Chondrocyte (in vitro differentiated cells): ENCODE measurements around the gene HOXB6. TPM values are rescaled to one million over a fixed set of nuclear protein-coding genes. Genes with fewer than 3 reads are reported as not detected.
A peak's percentile ranks its signal among the peaks of the same experiment; 100 is the strongest.

Experiments
- DNase-seq: peaks from one replicate; pipeline ENCODE4 v3.0.0; 2021; ENCODE audit warnings: mixed read lengths, low spot score
- H3K27ac Mint-ChIP-seq: one replicate; pipeline ENCODE4 v1.8.0; 2021; ENCODE audit warnings: mild to moderate bottlenecking, moderate library complexity, mixed read lengths; ENCODE audit not compliant: unreplicated experiment
- H3K27me3 Mint-ChIP-seq: 2 replicates; pipeline ENCODE4 v1.8.0; 2021; ENCODE audit warnings: low read depth, mixed read lengths
- H3K36me3 Mint-ChIP-seq: 2 replicates; pipeline ENCODE4 v1.8.0; 2021; ENCODE audit warnings: low read depth, mixed read lengths
- H3K4me1 Mint-ChIP-seq: 2 replicates; pipeline ENCODE4 v1.8.0; 2021; ENCODE audit warnings: low read depth, mild to moderate bottlenecking, mixed read lengths
- H3K4me3 Mint-ChIP-seq: one replicate; pipeline ENCODE4 v1.8.0; 2021; ENCODE audit warnings: mild to moderate bottlenecking, moderate library complexity, mixed read lengths; ENCODE audit not compliant: unreplicated experiment
- H3K9me3 Mint-ChIP-seq: 2 replicates; pipeline ENCODE4 v1.8.0; 2021; ENCODE audit warnings: low read depth, mixed read lengths
- CTCF ChIP-seq: fragments of 200-600 bp; sonication (generic); IDR thresholded peaks from 2 replicates; pipeline ENCODE4 v1.5.0; 2021; ENCODE audit warnings: antibody characterized with exemption, mild to moderate bottlenecking, moderate library complexity
- total RNA-seq: library from RNA; stranded (reverse); gene quantifications from 3 replicates; pipeline ENCODE4 v1.2.1, GENCODE V29; 2021

The HOXB6 gene
- total RNA-seq, 1 donor from 2014 or later, result not detected

GRCh38 chr17:48599354-48599753 lies 5.4 kb downstream of the HOXB6 start:
- no peak overlapping the region for H3K4me3 Mint-ChIP-seq
- H3K9me3 Mint-ChIP-seq, result peaks cover 2% of the 10 kb centered on the region
- H3K4me1 Mint-ChIP-seq, result peaks cover 10% of the 10 kb centered on the region
- H3K27ac Mint-ChIP-seq, result no peak overlapping the region
- no peak for DNase-seq
- no peak for TF ChIP-seq CTCF
- H3K27me3 Mint-ChIP-seq, result peaks cover 94% of the 10 kb centered on the region
- H3K36me3 Mint-ChIP-seq, result peaks cover 2% of the 10 kb centered on the region

DNA sequence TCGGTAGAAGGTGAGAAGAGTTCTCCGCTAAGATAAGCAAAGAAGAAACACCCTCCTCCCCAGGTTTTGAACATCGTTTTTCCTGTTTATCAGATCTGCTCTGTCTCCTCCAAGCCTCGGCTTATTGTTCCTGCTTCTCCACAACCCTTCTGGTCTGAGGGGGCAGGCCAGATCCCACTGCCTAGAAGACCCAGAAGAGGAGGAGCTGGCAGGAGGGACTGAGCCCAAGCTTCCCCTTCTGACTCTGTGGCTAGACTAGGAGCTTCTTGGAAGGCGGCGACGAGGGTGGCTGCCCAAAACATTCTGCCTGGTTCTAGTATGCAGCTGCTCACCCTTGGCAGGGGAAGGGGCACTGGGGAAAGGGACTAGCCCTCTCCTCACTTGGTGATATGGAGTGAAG lies 6.0 kb downstream of the HOXB6 start:
- no peak for DNase-seq
- H3K27me3 Mint-ChIP-seq, result peaks cover 96% of the 10 kb centered on the region
- peaks cover 2% of the 10 kb centered on the region for H3K36me3 Mint-ChIP-seq
- peaks cover 13% of the 10 kb centered on the region for H3K4me1 Mint-ChIP-seq
- no peak overlapping the region for H3K4me3 Mint-ChIP-seq
- peaks cover 2% of the 10 kb centered on the region for H3K9me3 Mint-ChIP-seq
- no peak for TF ChIP-seq CTCF
- H3K27ac Mint-ChIP-seq, result no peak overlapping the region

GRCh38 chr17:48597778-48598631 lies 6.8 kb downstream of the HOXB6 start:
- Mint-ChIP-seq H3K27ac (no peak overlapping the region), H3K36me3 (peaks cover 2% of the 10 kb centered on the region), H3K27me3 (peaks cover 95% of the 10 kb centered on the region), H3K4me1 (peaks cover 13% of the 10 kb centered on the region), H3K9me3 (no peaks in the 10 kb centered on the region), H3K4me3 (peak overlapping the region; percentile 49)
- TF ChIP-seq CTCF, result no peak
- DNase-seq, result no peak

DNA sequence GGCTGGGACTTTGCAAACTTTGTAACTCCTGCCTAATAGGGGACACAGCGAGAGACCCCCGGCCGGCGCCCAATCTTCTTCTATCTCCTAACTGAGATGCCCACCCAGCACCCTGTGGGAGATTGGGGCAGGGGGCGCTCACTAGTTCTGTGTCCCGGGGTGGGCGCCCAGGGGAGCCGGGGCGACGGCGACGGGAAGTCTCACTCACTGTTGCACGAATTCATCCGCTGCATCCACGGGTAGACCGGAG lies 7.3 kb downstream of the HOXB6 start:
- Mint-ChIP-seq H3K4me1 (peaks cover 16% of the 10 kb centered on the region), H3K27ac (no peak overlapping the region), H3K27me3 (peaks cover 95% of the 10 kb centered on the region), H3K9me3 (no peaks in the 10 kb centered on the region), H3K4me3 (peak overlapping the region; percentile 49), H3K36me3 (peaks cover 2% of the 10 kb centered on the region)
- DNase-seq, result no peak
- no peak for TF ChIP-seq CTCF

DNA sequence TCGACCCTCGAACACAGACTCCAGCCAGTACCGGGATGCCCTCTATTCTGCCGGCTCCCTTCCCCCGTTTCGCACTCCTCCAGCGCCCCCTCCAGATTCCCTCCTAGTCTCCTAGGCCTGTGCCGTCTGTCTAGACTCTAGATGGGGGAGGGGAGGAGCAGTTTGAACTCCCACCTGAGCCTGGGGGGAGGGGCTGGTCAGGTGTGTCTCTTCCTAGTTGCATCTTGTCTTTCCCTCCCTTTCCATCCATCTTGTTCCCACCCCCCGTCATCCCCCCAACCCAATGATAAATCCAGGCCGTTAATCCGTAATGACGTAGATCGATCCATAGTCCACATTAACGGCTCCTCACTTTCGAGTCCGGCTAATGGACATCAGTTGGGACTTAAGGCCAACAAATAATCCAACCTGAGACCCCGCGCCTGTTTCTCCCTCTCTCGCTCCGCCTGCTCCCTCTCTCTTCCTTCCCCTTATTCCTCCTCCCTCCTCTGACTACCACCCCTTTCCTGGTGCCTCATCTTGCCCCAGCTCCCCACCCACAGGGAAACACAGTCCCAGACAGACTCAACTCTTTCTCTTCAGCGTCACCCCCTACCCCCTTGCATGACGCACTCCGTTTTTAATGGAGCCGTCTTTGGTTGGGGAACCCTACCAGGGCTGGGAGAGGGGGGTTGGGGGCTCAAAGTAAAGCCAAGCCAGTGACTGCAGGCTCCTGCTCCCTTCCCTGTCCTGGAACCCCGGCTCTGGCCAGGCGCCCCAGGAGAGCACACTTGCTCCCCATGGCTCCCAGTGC lies 7.9 kb downstream of the HOXB6 start:
- Mint-ChIP-seq H3K27me3 (peaks cover 94% of the 10 kb centered on the region), H3K36me3 (peaks cover 2% of the 10 kb centered on the region), H3K27ac (no peak overlapping the region), H3K4me1 (peaks cover 16% of the 10 kb centered on the region), H3K4me3 (no peak overlapping the region), H3K9me3 (no peaks in the 10 kb centered on the region)
- no peak for TF ChIP-seq CTCF
- no peak for DNase-seq
